ENCODE measurements around the gene CAMSAP2. TPM values are rescaled to one million over a fixed set of nuclear protein-coding genes. Genes with fewer than 3 reads are reported as not detected.

The CAMSAP2 gene
- total and polyA plus RNA-seq, 2 of the 8 experiments (the other 6 are each of a cell fraction or from before 2014, with no cell fraction given) = 4.2 to 27.6 TPM

GRCh38 chr1:200774735-200775444, 36.2 kb downstream of the CAMSAP2 start (continued):
- TF ChIP-seq EP300 (IDR thresholded peaks at IDR 0.05; ENCODE audit: borderline replicate concordance in 1 of 2, low read depth in 2 of 2, low read length in 2 of 2) = no peak
- no peak for TF ChIP-seq POLR2AphosphoS5 (IDR thresholded peaks at IDR 0.05; ENCODE audit: low read depth, low read length)
- TF ChIP-seq POLR2A (IDR thresholded peaks at IDR 0.05; ENCODE audit: control extremely low read depth in 1 of 2, low read depth in 2 of 2, low read length in 2 of 2) = no peak
